SK-N-MC (cell line): Measurements from ENCODE around the gene FLRT2.

Source experiments
- EZH2 ChIP-seq: fragments of 200-600 bp; sonication (generic); IDR thresholded peaks from one replicate; pipeline ENCODE4 v1.6.1; 2017; ENCODE audit warnings: antibody characterized with exemption
- POLR2AphosphoS5 ChIP-seq: IDR thresholded peaks from 2 replicates; pipeline ENCODE4 v1.6.1; 2012; ENCODE audit warnings: mild to moderate bottlenecking, low read depth, low read length, borderline replicate concordance

DNA sequence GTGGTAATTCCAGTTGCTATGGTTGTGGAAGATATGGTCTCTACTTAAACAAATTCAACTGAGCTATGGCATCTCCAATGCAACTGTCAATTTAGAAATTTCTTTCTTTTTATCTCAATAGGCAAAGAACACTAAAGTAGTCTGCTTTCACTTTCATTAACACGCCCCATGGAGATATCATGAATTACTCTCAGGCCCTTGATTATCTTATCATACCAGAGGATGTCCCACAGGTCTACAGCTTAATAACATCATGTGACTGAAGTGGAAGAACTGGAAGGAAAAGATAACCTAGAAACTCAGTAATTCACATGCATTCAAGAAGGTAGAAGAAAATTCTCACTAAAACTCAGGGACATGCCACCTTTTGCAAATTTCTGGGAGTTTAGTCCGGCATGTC lies 114.3 kb downstream of the FLRT2 start:
- no peak for TF ChIP-seq EZH2
- TF ChIP-seq POLR2AphosphoS5: no peak
